GM21381 (cell line): ENCODE results near the gene NFS1.

Source experiments
- ATAC-seq: cut with Tn5 transposase; IDR thresholded peaks from one replicate; pipeline ENCODE4 v1.9.1; 2021; ENCODE audit warnings: mild to moderate bottlenecking, moderate library complexity; ENCODE audit not compliant: unreplicated experiment

The NFS1 gene

GRCh38 chr20:35680452-35681183 lies 18.5 kb downstream of the NFS1 start:
- no peak for ATAC-seq

- no peak for ATAC-seq
These were observed 24.2 kb downstream of the NFS1 start for GRCh38 chr20:35674921-35675320.

GRCh38 chr20:35673884-35674283 lies 25.3 kb downstream of the NFS1 start:
- ATAC-seq, result no peak

GRCh38 chr20:35669681-35670080 lies 29.5 kb downstream of the NFS1 start:
- no peak for ATAC-seq

- no peak for ATAC-seq
These were observed 29.9 kb downstream of the NFS1 start for GRCh38 chr20:35669221-35669620.

- no peak for ATAC-seq
These were observed 33.2 kb downstream of the NFS1 start for GRCh38 chr20:35665949-35666288.

GRCh38 chr20:35664466-35665206 lies 34.5 kb downstream of the NFS1 start, which contains the start of the genes CPNE1 and RBM12:
Gene CPNE1, minus strand, starts transcription at chr20:35664900. Its CDS starts 31,977 bp downstream, at chr20:35632923.
Gene RBM12, minus strand, starts transcription at chr20:35664900. Its CDS starts 9,578 bp downstream, at chr20:35655322.
- ATAC-seq, result peak; percentile 72

GRCh38 chr20:35663516-35664465 lies 35.4 kb downstream of the NFS1 start:
- ATAC-seq, result peak; percentile 33

GRCh38 chr20:35662551-35662950 lies 36.6 kb downstream of the NFS1 start:
- ATAC-seq, result no peak

- no peak for ATAC-seq
These were observed 37.2 kb downstream of the NFS1 start for GRCh38 chr20:35661908-35662307.

- no peak for ATAC-seq
These were observed 38.1 kb downstream of the NFS1 start for GRCh38 chr20:35661053-35661452.

- no peak for ATAC-seq
These were observed 38.8 kb downstream of the NFS1 start for GRCh38 chr20:35660122-35660937.

- ATAC-seq, result no peak
These were observed 41.9 kb downstream of the NFS1 start for GRCh38 chr20:35657271-35657670.

- no peak for ATAC-seq
These were observed 44.7 kb downstream of the NFS1 start for GRCh38 chr20:35654415-35654814.

- no peak for ATAC-seq
These were observed 45.3 kb downstream of the NFS1 start for GRCh38 chr20:35653893-35654292.

- no peak for ATAC-seq
These were observed 45.8 kb downstream of the NFS1 start for GRCh38 chr20:35653430-35653734.

GRCh38 chr20:35652641-35653429 lies 46.3 kb downstream of the NFS1 start:
- ATAC-seq, result no peak

GRCh38 chr20:35651958-35652357 lies 47.2 kb downstream of the NFS1 start:
- ATAC-seq, result no peak

GRCh38 chr20:35650632-35651031 lies 48.5 kb downstream of the NFS1 start:
- ATAC-seq, result no peak

- ATAC-seq, result no peak
These were observed 50.3 kb downstream of the NFS1 start for GRCh38 chr20:35648836-35649235.
